Measurements from ENCODE around the gene DDX31.

Gene DDX31

GRCh38 chr9:132605387-132605786, 64.4 kb downstream of the DDX31 start:
- TF ChIP-seq CTCF (IDR thresholded peaks at IDR 0.05; ENCODE audit: control insufficient read depth, extremely low read depth, insufficient read depth), result no peak
- no peak for DNase-seq (ENCODE audit: low read depth)
- no peak overlapping the region for H3K4me3 ChIP-seq (ENCODE audit: low read depth, low read length)

GRCh38 chr9:132602207-132602606, 67.6 kb downstream of the DDX31 start:
- DNase-seq (ENCODE audit: low read depth), result no peak
- TF ChIP-seq CTCF (IDR thresholded peaks at IDR 0.05; ENCODE audit: control insufficient read depth, extremely low read depth, insufficient read depth), result no peak

GRCh38 chr9:132600326-132600984, 69.3 kb downstream of the DDX31 start:
- no peak for TF ChIP-seq CTCF (IDR thresholded peaks at IDR 0.05; ENCODE audit: control insufficient read depth, extremely low read depth, insufficient read depth)
- no peak overlapping the region for H3K4me3 ChIP-seq (ENCODE audit: low read depth, low read length)
- DNase-seq (ENCODE audit: low read depth), result no peak

More at GRCh38 chr9:132602207-132602606, 67.6 kb downstream of the DDX31 start:
- no peak overlapping the region for H3K4me3 ChIP-seq (ENCODE audit: low read depth, low read length)

GRCh38 chr9:132597073-132597775, 72.6 kb downstream of the DDX31 start:
- no peak overlapping the region for H3K4me3 ChIP-seq (ENCODE audit: low read depth, low read length)
- DNase-seq (ENCODE audit: low read depth), result no peak
- TF ChIP-seq CTCF (IDR thresholded peaks at IDR 0.05; ENCODE audit: control insufficient read depth, extremely low read depth, insufficient read depth), result no peak

GRCh38 chr9:132596200-132596599, 73.6 kb downstream of the DDX31 start:
- no peak for DNase-seq (ENCODE audit: low read depth)
- no peak overlapping the region for H3K4me3 ChIP-seq (ENCODE audit: low read depth, low read length)
- TF ChIP-seq CTCF (IDR thresholded peaks at IDR 0.05; ENCODE audit: control insufficient read depth, extremely low read depth, insufficient read depth), result no peak

GRCh38 chr9:132595319-132595718, 74.5 kb downstream of the DDX31 start:
- DNase-seq (ENCODE audit: low read depth), result no peak
- no peak overlapping the region for H3K4me3 ChIP-seq (ENCODE audit: low read depth, low read length)
- no peak for TF ChIP-seq CTCF (IDR thresholded peaks at IDR 0.05; ENCODE audit: control insufficient read depth, extremely low read depth, insufficient read depth)

Data from LNCaP clone FGC (cell line).